HL-60 (cell line): ENCODE data around the gene LONRF3.
"Not testable (repeated sequence)": the region's sequence is repeated elsewhere in the genome, so short reads cannot be mapped to it uniquely, and the experiment has no call there.

Experiments used
- DNase-seq, 2 experiments: peaks; one replicate each; pipeline ENCODE4 v3.0.0-alpha.2; 2010 to 2020; ENCODE audit warnings: low read depth in 1 of 2, low spot score in 1 of 2
- H3K27ac ChIP-seq: fragments of 250-450 bp; sonication (Bioruptor Pico); replicated peaks from 2 replicates; pipeline ENCODE4 v1.5.1; 2020; ENCODE audit warnings: mild to moderate bottlenecking, moderate library complexity
- H3K27me3 ChIP-seq: fragments of 250-450 bp; sonication (Bioruptor Pico); 2 replicates; pipeline ENCODE4 v1.5.1; 2021; ENCODE audit warnings: mild to moderate bottlenecking, moderate library complexity; ENCODE audit not compliant: insufficient read depth, poor library complexity, severe bottlenecking
- H3K4me3 ChIP-seq: replicated peaks from 2 replicates; pipeline ENCODE4 v1.5.1; 2011; ENCODE audit warnings: mild to moderate bottlenecking, control low read depth, low read length; ENCODE audit not compliant: insufficient read depth
- CTCF ChIP-seq: IDR thresholded peaks from one replicate; pipeline ENCODE4 v1.5.1; 2011; ENCODE audit warnings: low read length, control low read depth, inconsistent platforms; ENCODE audit not compliant: insufficient read depth
- GABPA ChIP-seq: IDR thresholded peaks from 2 replicates; pipeline ENCODE4 v1.6.1; 2012; ENCODE audit warnings: low read depth
- POLR2AphosphoS5 ChIP-seq: IDR thresholded peaks from 2 replicates; pipeline ENCODE4 v1.6.1; 2012; ENCODE audit warnings: low read depth
- REST ChIP-seq: IDR thresholded peaks from 2 replicates; pipeline ENCODE4 v1.6.1; 2012; ENCODE audit warnings: low read depth; ENCODE audit not compliant: insufficient replicate concordance
- SPI1 ChIP-seq: IDR thresholded peaks from 2 replicates; pipeline ENCODE4 v1.6.1; 2012; ENCODE audit warnings: low read depth, mild to moderate bottlenecking, borderline replicate concordance

LONRF3 gene

DNA sequence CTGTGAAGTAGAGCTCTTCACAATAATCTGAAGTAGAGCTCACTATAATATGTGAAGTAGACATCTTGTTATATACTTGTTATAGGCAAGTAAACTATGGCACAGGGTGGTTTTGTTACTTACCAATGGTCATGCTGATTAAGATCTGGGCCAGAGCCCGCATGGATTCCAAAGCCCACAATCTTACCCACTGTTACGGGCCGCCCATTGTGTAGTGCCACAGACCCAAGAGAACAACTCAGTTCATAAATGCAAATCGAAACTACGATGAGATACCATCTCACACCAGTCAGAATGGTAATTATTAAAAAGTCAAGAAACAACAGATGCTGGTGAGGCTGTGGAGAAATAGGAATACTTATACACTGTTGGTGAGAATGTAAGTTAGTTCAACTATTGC lies 51.5 kb downstream of the LONRF3 start:
- no peak overlapping the region for H3K27ac ChIP-seq
- H3K4me3 ChIP-seq: no peak overlapping the region
- TF ChIP-seq GABPA (no peak), SPI1 (no peak), CTCF (no peak), POLR2AphosphoS5 (no peak), REST (no peak)
- H3K27me3 ChIP-seq: no peaks in the 10 kb centered on the region
- no peak for DNase-seq

DNA sequence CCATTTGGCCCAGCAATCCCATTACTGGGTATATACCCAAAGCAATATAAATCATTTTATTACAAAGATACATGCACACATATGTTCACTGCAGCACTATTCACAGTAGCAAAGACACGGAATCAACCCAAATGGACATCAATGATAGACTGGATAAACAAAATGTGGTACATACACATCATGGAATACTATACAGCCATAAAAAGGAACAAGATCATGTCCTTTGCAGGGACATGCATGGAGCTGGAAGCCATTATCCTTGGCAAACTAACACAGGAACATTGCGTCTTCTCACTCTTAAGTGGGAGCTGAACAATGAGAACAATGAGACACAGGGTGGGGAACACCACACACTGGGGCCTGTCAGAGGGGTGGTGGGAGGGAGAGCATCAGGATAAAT lies 51.9 kb downstream of the LONRF3 start:
- not testable (repeated sequence) for DNase-seq, H3K27ac ChIP-seq, H3K4me3 ChIP-seq, H3K27me3 ChIP-seq

- H3K4me3 ChIP-seq, DNase-seq, H3K27ac ChIP-seq: not testable (repeated sequence)
Observed at GRCh38 chrX:119027960-119028732, 53.7 kb downstream of the LONRF3 start.

GRCh38 chrX:119028733-119029330 lies 54.4 kb downstream of the LONRF3 start:
- H3K4me3 ChIP-seq: no peak overlapping the region
- no peaks in the 10 kb centered on the region for H3K27me3 ChIP-seq
- no peak for DNase-seq
- no peak overlapping the region for H3K27ac ChIP-seq
- TF ChIP-seq SPI1 (no peak), CTCF (no peak), GABPA (no peak), REST (no peak), POLR2AphosphoS5 (no peak)

More at GRCh38 chrX:119027960-119028732, 53.7 kb downstream of the LONRF3 start:
- not testable (repeated sequence) for H3K27me3 ChIP-seq

DNA sequence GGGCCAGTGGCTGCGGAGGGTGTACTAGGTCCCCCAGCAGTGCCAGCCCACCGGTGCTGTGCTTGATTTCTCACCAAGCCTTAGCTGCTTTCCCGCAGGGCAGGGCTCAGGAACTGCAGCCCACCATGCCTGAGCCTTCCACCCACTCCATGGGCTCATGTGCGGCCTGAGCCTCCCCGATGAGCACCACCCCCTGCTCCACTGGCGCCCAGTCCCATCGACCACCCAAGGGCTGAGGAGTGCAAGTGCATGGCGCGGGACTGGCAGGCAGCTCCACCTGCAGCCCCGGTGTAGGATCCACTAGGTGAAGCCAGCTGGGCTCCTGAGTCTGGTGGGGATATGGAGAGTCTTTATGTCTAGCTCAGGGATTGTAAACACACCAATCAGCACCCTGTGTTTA lies 55.2 kb downstream of the LONRF3 start:
- not testable (repeated sequence) for H3K27ac ChIP-seq, DNase-seq, H3K27me3 ChIP-seq, H3K4me3 ChIP-seq
